AG04450 (cell line): ENCODE measurements around the gene COL11A2. TPM values are rescaled to one million over a fixed set of nuclear protein-coding genes. Genes with fewer than 3 reads are reported as not detected.
A peak's percentile ranks its signal among the peaks of the same experiment; 100 is the strongest.

Experiments
- CTCF ChIA-PET: fragments of 300-600, 350-600 bp; formaldehyde crosslinking; extraction: SDS; loops from one replicate; lab custom pipeline; 2022; ENCODE audit warnings: antibody characterized with exemption, inconsistent platforms; lab: Charles Lee
- POLR2A ChIA-PET: fragments of 350-600 bp; formaldehyde crosslinking; extraction: SDS; loops from one replicate; lab custom pipeline; 2021; ENCODE audit warnings: antibody characterized with exemption, inconsistent platforms; lab: Yijun Ruan, JAX
- DNase-seq: peaks from one replicate; pipeline ENCODE4 v3.0.0-alpha.2; 2011; ENCODE audit warnings: low read depth, low spot score
- H3K27ac ChIP-seq: one replicate; pipeline ENCODE4 v1.5.1; 2012; ENCODE audit warnings: low read depth, low read length, control low read depth
- H3K27me3 ChIP-seq: one replicate; pipeline ENCODE4 v1.6.0; 2012; ENCODE audit warnings: low read length; ENCODE audit not compliant: control insufficient read depth, insufficient read depth
- H3K4me3 ChIP-seq: 2 replicates; pipeline ENCODE4 v1.5.1; 2011; ENCODE audit warnings: mild to moderate bottlenecking, low read depth, low read length, control low read depth
- H3K9me3 ChIP-seq: 2 replicates; pipeline ENCODE4 v1.5.1; 2012; ENCODE audit warnings: low read length; ENCODE audit not compliant: control insufficient read depth, insufficient read depth
- CTCF ChIP-seq: IDR thresholded peaks from 2 replicates; pipeline ENCODE4 v1.5.1; 2011; ENCODE audit warnings: low read depth, low read length, control low read depth, inconsistent platforms
- polyA plus RNA-seq: library from polyadenylated mRNA; depleted of rRNA; stranded (reverse); fragments of >200 nt; gene quantifications from 2 replicates; pipeline ENCODE4 v1.2.3, GENCODE V29; 2011

The COL11A2 gene
- polyA plus RNA-seq, 1 experiment = 0.26 TPM

- Histone ChIP-seq H3K27me3 (peaks cover 6% of the 10 kb centered on the region), H3K27ac (no peak overlapping the region), H3K4me3 (no peak overlapping the region), H3K9me3 (no peaks in the 10 kb centered on the region; the same call in 1 of the 2 replicates)
- DNase-seq = no peak
- no peak for TF ChIP-seq CTCF
- ChIA-PET CTCF (no interaction called here), POLR2A (no interaction called here)
Observed at GRCh38 chr6:33211666-33212422, 19.6 kb upstream of the COL11A2 start.

GRCh38 chr6:33211136-33211535, 18.9 kb upstream of the COL11A2 start:
- ChIA-PET CTCF (no interaction called here), POLR2A (no interaction called here)
- Histone ChIP-seq H3K9me3 (no peaks in the 10 kb centered on the region; the same call in 1 of the 2 replicates), H3K27ac (no peak overlapping the region), H3K4me3 (no peak overlapping the region), H3K27me3 (peaks cover 5% of the 10 kb centered on the region)
- no peak for DNase-seq
- TF ChIP-seq CTCF = no peak

GRCh38 chr6:33209856-33210255, 17.6 kb upstream of the COL11A2 start:
- no peak for TF ChIP-seq CTCF
- H3K27ac ChIP-seq = no peak overlapping the region
- no peak overlapping the region for H3K4me3 ChIP-seq
- CTCF ChIA-PET = interaction anchor here (2.6 to 2.8 kb wide), 2 partner anchors 12 to 38 kb away, joined by 17 to 22 read pairs; no protein-coding TSS in a partner anchor
- peaks cover 3% of the 10 kb centered on the region for H3K27me3 ChIP-seq
- H3K9me3 ChIP-seq = no peaks in the 10 kb centered on the region; the same call in 1 of the 2 replicates
- no peak for DNase-seq
- POLR2A ChIA-PET = no interaction called here

- Histone ChIP-seq H3K27me3 (no peaks in the 10 kb centered on the region), H3K27ac (peak within 1 kb of the TSS; percentile 91), H3K4me3 (peak within 1 kb of the TSS; percentile 78), H3K9me3 (no peaks in the 10 kb centered on the region; the same call in 1 of the 2 replicates)
- no peak for DNase-seq
- TF ChIP-seq CTCF = no peak
- ChIA-PET POLR2A (interaction anchor here (0.5 to 2.3 kb wide), 10 partner anchors 9 to 265 kb away, joined by 3 to 13 read pairs (median 4); partner anchors contain the start of genes RPS18 and VPS52), CTCF (interaction anchor here (0.8 to 2.8 kb wide), 4 partner anchors 11 to 224 kb away, joined by 3 to 22 read pairs (median 10); no protein-coding TSS in a partner anchor)
Observed at GRCh38 chr6:33208091-33208967, 16.1 kb upstream of the COL11A2 start, which contains the start of gene RING1. Gene RING1, plus strand, starts transcription at chr6:33208500. Its CDS starts 323 bp downstream, at chr6:33208823.
